Esophagus squamous epithelium (tissue), 5 donors: ENCODE data around the gene PWWP3B. TPM values are rescaled to one million over a fixed set of nuclear protein-coding genes. Genes with fewer than 3 reads are reported as not detected.

Experiments
- DNase-seq: peaks from one replicate; lab custom pipeline; 2025; lab: John Stamatoyannopoulos, UW
- H3K27ac ChIP-seq, 4 donors: fragments of 200-600 bp; sonication (generic); one replicate each; pipeline ENCODE4 v1.5.1; 2016 to 2019; ENCODE audit warnings: mild to moderate bottlenecking in 1 of 4
- H3K27me3 ChIP-seq, 4 donors: fragments of 200-600 bp; sonication (generic); 1 replicate in 3 of 4; 2 replicates in 1 of 4; pipeline versions ENCODE4 v1.5.1 to v1.6.0; 2017 to 2021; ENCODE audit warnings: antibody characterized with exemption in 1 of 4
- H3K36me3 ChIP-seq, 3 donors: fragments of 200-600 bp; sonication (generic); one replicate each; pipeline ENCODE4 v1.5.1; 2016 to 2019
- H3K4me1 ChIP-seq, 3 donors: fragments of 200-600 bp; sonication (generic); one replicate each; pipeline ENCODE4 v1.5.1; 2017 to 2019
- H3K4me3 ChIP-seq, 4 donors: fragments of 200-600 bp; sonication (generic); 1 replicate in 3 of 4; 2 replicates in 1 of 4; pipeline ENCODE4 v1.5.1; 2016 to 2019; ENCODE audit warnings: mild to moderate bottlenecking in 2 of 4, moderate library complexity in 1 of 4
- H3K9me3 ChIP-seq, 3 donors: fragments of 200-600 bp; sonication (generic); one replicate each; pipeline ENCODE4 v1.5.1; 2016 to 2019
- CTCF ChIP-seq, 6 experiments: fragments of 450-650 bp in 4 of 6; fragments of 200-600 bp in 2 of 6; sonication (generic) in 2 of 6; IDR thresholded peaks; one replicate each; pipeline ENCODE4 v1.5.1; 2016 to 2019; ENCODE audit warnings: antibody characterized with exemption in 6 of 6, mild to moderate bottlenecking in 4 of 6, moderate library complexity in 4 of 6
- POLR2A ChIP-seq, 4 donors: fragments of 450-650 bp; IDR thresholded peaks; one replicate each; pipeline ENCODE4 v1.6.1; 2017; ENCODE audit warnings: antibody characterized with exemption in 4 of 4, mild to moderate bottlenecking in 4 of 4, moderate library complexity in 3 of 4
- WGBS, 2 donors: methylation state at CpG; one replicate each; pipeline ENCODE4 v1.1.5; 2018; 5-methylcytosine and 5-hydroxymethylcytosine counted together
- intact Hi-C: fragments of 100-400 bp; cut with DNase I; formaldehyde crosslinking; loops from one replicate; pipeline ENCODE4 v1.15.0; 2022
- total RNA-seq, 4 donors: library from RNA; depleted of rRNA; stranded (reverse); fragments of >200 nt; gene quantifications; one replicate each; pipeline ENCODE4 v1.1.0, GENCODE V29; 2016
- donor health status: DM: yes; HTN: yes; CAD: no.

The PWWP3B gene
- not detected for total RNA-seq

- H3K9me3 ChIP-seq, result no peaks in the 10 kb centered on the region
- no peak for DNase-seq
- TF ChIP-seq POLR2A (IDR thresholded peaks at IDR 0.05) (no peak), CTCF (IDR thresholded peaks at IDR 0.05) (no peak)
- no peak within 1 kb of the TSS for H3K27ac ChIP-seq
- 13 to 32% methylated on average over 9 to 14 of the region's 14 CpGs for WGBS, 2 donors
- H3K36me3 ChIP-seq, result no peaks in the 10 kb centered on the region
- intact Hi-C loops, result no loop called here
- H3K4me1 ChIP-seq, result no peaks in the 10 kb centered on the region
- no peak within 1 kb of the TSS for H3K4me3 ChIP-seq
- no peaks in the 10 kb centered on the region for H3K27me3 ChIP-seq
Measured at GRCh38 chrX:106168107-106168506, at the start of gene PWWP3B. PWWP3B (plus strand) TSS chrX:106168305; CDS start chrX:106205433, 37,128 bp downstream.

DNA sequence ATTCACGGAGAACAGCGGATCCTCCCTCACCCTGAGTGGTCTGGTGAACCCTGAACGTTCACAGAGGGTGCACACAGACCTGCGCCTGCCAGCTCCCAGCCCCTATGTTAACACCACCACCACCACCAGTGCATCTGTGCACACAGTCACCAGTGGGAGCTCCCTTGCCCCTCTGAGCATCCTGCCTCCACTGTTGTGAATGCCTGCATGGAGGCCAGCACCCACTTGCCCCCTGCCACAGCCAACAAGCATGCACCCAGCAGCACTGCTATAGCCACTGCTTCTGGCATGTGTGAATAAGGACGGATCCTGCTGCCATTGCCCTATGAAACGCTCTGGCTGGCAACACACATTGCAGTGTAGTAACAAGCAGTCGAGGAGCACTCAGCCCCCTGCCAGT, 29.1 kb upstream of the PWWP3B start:
- intact Hi-C loops, result no loop called here
- TF ChIP-seq CTCF (IDR thresholded peaks at IDR 0.05) (no peak), POLR2A (IDR thresholded peaks at IDR 0.05) (no peak)
- no peaks in the 10 kb centered on the region for H3K4me1 ChIP-seq
- no peak overlapping the region for H3K27ac ChIP-seq
- no peaks in the 10 kb centered on the region for H3K27me3 ChIP-seq
- 68% methylated on average over 3 of the region's 7 CpGs; no CpG with 5 or more reads in 1 of the 2 donors for WGBS, 2 donors
- H3K4me3 ChIP-seq, result no peak overlapping the region
- no peaks in the 10 kb centered on the region for H3K36me3 ChIP-seq
- H3K9me3 ChIP-seq, result peaks cover 0 to 2% (median 0%) of the 10 kb centered on the region in 3 donors
- no peak for DNase-seq

DNA sequence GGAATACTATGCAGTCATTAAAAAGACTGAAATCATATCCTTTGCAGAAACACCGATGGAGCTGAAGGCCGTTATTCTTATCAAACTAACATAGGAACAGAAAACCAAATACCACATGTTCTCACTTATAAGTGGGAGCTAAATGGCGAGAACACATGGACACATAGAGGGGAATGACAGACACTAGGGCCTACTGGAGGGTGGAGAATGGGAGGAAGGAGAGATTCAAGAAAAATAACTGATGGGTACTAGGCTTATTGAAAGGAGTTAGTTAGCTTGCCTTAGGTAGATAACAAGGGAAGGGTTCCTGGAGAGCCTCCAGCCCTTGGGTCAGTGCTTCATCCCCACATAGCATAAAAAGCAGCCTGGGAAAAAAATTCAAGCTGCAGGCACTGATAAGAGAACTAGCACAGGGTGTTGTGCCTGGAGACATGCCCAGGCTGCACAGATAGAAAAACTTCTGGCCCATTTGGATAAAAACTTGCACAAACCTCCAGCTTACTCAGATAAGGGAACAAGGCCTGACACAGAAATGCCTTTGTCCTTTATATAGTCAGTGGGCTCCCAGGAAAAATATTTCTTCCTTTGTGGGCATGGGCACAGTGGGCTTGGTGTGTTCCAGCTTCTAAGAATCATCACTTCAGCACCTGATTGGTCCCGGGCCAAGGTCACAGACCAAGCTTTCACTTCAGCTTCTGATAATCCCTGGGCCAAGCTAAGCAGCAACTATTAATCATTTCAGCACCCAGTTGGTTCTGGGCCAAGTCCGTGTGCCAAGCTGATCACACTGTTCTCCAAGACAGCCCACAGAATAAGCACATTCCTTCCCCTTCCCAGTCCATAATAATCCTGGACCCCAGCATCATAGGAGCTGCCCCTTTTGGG, 23.1 kb upstream of the PWWP3B start:
- no peaks in the 10 kb centered on the region for H3K36me3 ChIP-seq
- DNase-seq, result no peak
- intact Hi-C loops, result no loop called here
- H3K4me1 ChIP-seq, result no peaks in the 10 kb centered on the region
- no peak overlapping the region for H3K4me3 ChIP-seq
- H3K27me3 ChIP-seq, result no peaks in the 10 kb centered on the region
- no peak overlapping the region for H3K27ac ChIP-seq
- peaks cover 0 to 2% (median 0%) of the 10 kb centered on the region in 3 donors for H3K9me3 ChIP-seq
- no peak for TF ChIP-seq POLR2A (IDR thresholded peaks at IDR 0.05)
- no peak for TF ChIP-seq CTCF (IDR thresholded peaks at IDR 0.05)
- 39 to 73% methylated on average over 4 of the region's 5 CpGs for WGBS, 2 donors

GRCh38 chrX:106150701-106151100, 17.4 kb upstream of the PWWP3B start:
- no peaks in the 10 kb centered on the region for H3K27me3 ChIP-seq
- H3K9me3 ChIP-seq, result no peaks in the 10 kb centered on the region
- TF ChIP-seq CTCF (IDR thresholded peaks at IDR 0.05), result no peak
- TF ChIP-seq POLR2A (IDR thresholded peaks at IDR 0.05), result no peak
- no peaks in the 10 kb centered on the region for H3K36me3 ChIP-seq
- H3K27ac ChIP-seq, result no peak overlapping the region
- H3K4me3 ChIP-seq, result no peak overlapping the region
- no peaks in the 10 kb centered on the region for H3K4me1 ChIP-seq
- intact Hi-C loops, result no loop called here
- no peak for DNase-seq
- 47 to 59% methylated on average over 2 of the region's 2 CpGs for WGBS, 2 donors

DNA sequence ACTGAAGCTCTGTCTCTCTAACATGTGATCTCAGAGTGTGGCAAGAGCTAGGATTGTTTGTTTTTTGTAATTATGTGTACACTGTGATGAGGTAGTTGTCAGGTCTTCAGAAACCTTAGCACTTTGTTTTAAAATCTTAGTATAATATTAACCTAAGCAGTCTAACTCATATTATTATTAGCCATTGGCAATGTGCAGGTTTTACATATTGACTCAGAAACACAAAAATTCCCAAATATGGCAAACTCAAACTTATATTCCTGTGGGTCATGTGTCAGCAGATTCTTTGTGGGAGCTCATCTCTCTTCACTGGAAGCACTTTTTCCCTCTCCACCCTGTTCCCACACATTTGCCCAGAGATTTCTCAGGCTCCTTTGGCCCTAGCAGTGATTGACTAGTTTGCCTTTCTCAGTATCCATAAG, 8.2 kb upstream of the PWWP3B start:
- H3K9me3 ChIP-seq, result no peaks in the 10 kb centered on the region
- H3K27ac ChIP-seq, result no peak overlapping the region
- H3K27me3 ChIP-seq, result no peaks in the 10 kb centered on the region

More for the DNA sequence above, 8.2 kb upstream of the PWWP3B start:
- intact Hi-C loops, result no loop called here
- Histone ChIP-seq H3K4me3 (no peak overlapping the region), H3K4me1 (no peaks in the 10 kb centered on the region), H3K36me3 (no peaks in the 10 kb centered on the region)
- DNase-seq, result no peak
- TF ChIP-seq POLR2A (IDR thresholded peaks at IDR 0.05), result no peak
- TF ChIP-seq CTCF (IDR thresholded peaks at IDR 0.05), result no peak
